GM18861 (cell line): ENCODE data around the gene DCAF6.

Experiments used
- ATAC-seq: cut with Tn5 transposase; IDR thresholded peaks from one replicate; pipeline ENCODE4 v1.9.1; 2021; ENCODE audit not compliant: unreplicated experiment

The DCAF6 gene

GRCh38 chr1:168098534-168099320 lies 162.2 kb downstream of the DCAF6 start:
- ATAC-seq = no peak

- no peak for ATAC-seq
These were observed 162.9 kb downstream of the DCAF6 start for GRCh38 chr1:168099337-168099801.

GRCh38 chr1:168100315-168101002 lies 164.0 kb downstream of the DCAF6 start:
- ATAC-seq = no peak

- ATAC-seq = no peak
These were observed 164.9 kb downstream of the DCAF6 start for GRCh38 chr1:168101336-168101735.

GRCh38 chr1:168102487-168102886 lies 166.0 kb downstream of the DCAF6 start:
- ATAC-seq = no peak

- no peak for ATAC-seq
These were observed 168.1 kb downstream of the DCAF6 start for GRCh38 chr1:168104535-168104934.

GRCh38 chr1:168105846-168106245 lies 169.4 kb downstream of the DCAF6 start:
- ATAC-seq = no peak

- ATAC-seq = no peak
These were observed 169.8 kb downstream of the DCAF6 start for GRCh38 chr1:168106274-168106673.

GRCh38 chr1:168110896-168111545 lies 174.5 kb downstream of the DCAF6 start:
- ATAC-seq = no peak

- ATAC-seq = no peak
These were observed 176.3 kb downstream of the DCAF6 start for GRCh38 chr1:168112673-168113305.

GRCh38 chr1:168114845-168115244 lies 178.4 kb downstream of the DCAF6 start:
- ATAC-seq = no peak

- ATAC-seq = no peak
These were observed 179.9 kb downstream of the DCAF6 start for GRCh38 chr1:168116327-168116799.

- ATAC-seq = no peak
These were observed 183.3 kb downstream of the DCAF6 start for GRCh38 chr1:168119750-168120149.

- ATAC-seq = no peak
These were observed 185.0 kb downstream of the DCAF6 start for GRCh38 chr1:168121401-168122011.

- ATAC-seq = no peak
These were observed 188.6 kb downstream of the DCAF6 start for GRCh38 chr1:168125051-168125450.
